NB4 (cell line): ENCODE data around the gene FSIP1.

Experiments used
- MYC ChIP-seq: IDR thresholded peaks from 2 replicates; pipeline ENCODE4 v1.6.1; 2011; ENCODE audit warnings: low read depth, low read length
- POLR2A ChIP-seq: IDR thresholded peaks from 2 replicates; pipeline ENCODE4 v1.6.1; 2011; ENCODE audit warnings: mild to moderate bottlenecking; ENCODE audit not compliant: insufficient read length; ENCODE audit errors: extremely low read depth
- TF ChIP-seq, protein P1 (sequence below): IDR thresholded peaks from one replicate; pipeline ENCODE4 v1.5.1; 2012; ENCODE audit warnings: low read depth, low read length
- TF ChIP-seq, protein P2 (sequence below): IDR thresholded peaks from 2 replicates; pipeline ENCODE4 v1.6.1; 2011; ENCODE audit warnings: low read depth, low read length

DNA sequence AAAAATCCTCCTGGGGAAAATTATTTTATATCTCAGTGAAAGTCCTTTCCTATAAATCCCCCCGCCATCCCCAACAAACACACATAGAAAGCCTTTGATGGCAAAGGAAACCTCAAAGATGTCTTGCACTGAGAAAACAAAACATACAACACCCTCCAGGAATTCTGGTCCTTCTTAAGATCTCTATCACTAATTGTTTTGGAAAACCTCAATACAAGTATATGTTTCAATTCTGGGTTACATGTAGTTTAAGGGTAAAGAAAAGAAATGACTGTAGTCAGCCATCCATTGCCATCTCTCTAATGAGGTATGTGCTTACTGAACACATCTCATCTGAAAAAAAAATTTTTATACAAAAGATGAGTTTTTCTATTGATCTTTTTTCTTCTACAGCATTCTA, 97.3 kb downstream of the FSIP1 start:
- TF ChIP-seq POLR2A (no peak), MYC (no peak)
- TF ChIP-seq, protein P1, sequence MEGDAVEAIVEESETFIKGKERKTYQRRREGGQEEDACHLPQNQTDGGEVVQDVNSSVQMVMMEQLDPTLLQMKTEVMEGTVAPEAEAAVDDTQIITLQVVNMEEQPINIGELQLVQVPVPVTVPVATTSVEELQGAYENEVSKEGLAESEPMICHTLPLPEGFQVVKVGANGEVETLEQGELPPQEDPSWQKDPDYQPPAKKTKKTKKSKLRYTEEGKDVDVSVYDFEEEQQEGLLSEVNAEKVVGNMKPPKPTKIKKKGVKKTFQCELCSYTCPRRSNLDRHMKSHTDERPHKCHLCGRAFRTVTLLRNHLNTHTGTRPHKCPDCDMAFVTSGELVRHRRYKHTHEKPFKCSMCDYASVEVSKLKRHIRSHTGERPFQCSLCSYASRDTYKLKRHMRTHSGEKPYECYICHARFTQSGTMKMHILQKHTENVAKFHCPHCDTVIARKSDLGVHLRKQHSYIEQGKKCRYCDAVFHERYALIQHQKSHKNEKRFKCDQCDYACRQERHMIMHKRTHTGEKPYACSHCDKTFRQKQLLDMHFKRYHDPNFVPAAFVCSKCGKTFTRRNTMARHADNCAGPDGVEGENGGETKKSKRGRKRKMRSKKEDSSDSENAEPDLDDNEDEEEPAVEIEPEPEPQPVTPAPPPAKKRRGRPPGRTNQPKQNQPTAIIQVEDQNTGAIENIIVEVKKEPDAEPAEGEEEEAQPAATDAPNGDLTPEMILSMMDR: no peak
- TF ChIP-seq, protein P2, sequence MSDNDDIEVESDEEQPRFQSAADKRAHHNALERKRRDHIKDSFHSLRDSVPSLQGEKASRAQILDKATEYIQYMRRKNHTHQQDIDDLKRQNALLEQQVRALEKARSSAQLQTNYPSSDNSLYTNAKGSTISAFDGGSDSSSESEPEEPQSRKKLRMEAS: no peak
